ENCODE results near the gene RGS11.

DNA sequence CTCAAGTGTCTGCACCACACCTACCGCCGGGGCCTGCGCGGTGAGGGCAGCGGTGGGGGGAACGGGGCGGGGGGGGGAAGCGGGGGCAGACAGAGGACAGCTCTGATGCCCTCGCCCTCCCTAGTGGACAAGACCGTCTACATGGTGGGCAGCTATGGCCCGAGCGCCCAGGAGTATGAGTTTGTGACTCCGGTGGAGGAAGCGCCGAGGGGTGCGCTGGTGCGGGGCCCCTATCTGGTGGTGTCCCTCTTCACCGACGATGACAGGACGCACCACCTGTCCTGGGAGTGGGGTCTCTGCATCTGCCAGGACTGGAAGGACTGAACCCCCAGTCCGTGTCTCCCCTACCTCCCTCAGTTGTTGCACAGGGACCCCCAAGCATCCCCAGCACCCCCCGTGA, 6.7 kb upstream of the RGS11 start:
- TF ChIP-seq, protein P1, sequence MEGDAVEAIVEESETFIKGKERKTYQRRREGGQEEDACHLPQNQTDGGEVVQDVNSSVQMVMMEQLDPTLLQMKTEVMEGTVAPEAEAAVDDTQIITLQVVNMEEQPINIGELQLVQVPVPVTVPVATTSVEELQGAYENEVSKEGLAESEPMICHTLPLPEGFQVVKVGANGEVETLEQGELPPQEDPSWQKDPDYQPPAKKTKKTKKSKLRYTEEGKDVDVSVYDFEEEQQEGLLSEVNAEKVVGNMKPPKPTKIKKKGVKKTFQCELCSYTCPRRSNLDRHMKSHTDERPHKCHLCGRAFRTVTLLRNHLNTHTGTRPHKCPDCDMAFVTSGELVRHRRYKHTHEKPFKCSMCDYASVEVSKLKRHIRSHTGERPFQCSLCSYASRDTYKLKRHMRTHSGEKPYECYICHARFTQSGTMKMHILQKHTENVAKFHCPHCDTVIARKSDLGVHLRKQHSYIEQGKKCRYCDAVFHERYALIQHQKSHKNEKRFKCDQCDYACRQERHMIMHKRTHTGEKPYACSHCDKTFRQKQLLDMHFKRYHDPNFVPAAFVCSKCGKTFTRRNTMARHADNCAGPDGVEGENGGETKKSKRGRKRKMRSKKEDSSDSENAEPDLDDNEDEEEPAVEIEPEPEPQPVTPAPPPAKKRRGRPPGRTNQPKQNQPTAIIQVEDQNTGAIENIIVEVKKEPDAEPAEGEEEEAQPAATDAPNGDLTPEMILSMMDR (optimal IDR thresholded peaks at IDR 0.05 in 1 of 3, IDR thresholded peaks at IDR 0.05 in 1 of 3, conservative IDR thresholded peaks at IDR 0.05 in 1 of 3; ENCODE audit: extremely low read depth in 1 of 3, insufficient read depth in 2 of 3, low read length in 3 of 3) = no peak
- TF ChIP-seq EZH2 (IDR thresholded peaks at IDR 0.05; ENCODE audit: low read length) = peak; percentile 5
